NCI-H1105 treated with DMSO at 0.1 percent for 48 hours (cell line): ENCODE measurements around the gene LOXL4.
A peak's percentile ranks its signal among the peaks of the same experiment; 100 is the strongest.

Experiments
- DNase-seq: peaks from one replicate; lab custom pipeline; 2025; lab: John Stamatoyannopoulos, UW

LOXL4 gene

GRCh38 chr10:98294270-98294627 lies 26.3 kb upstream of the LOXL4 start:
- no peak for DNase-seq

- no peak for DNase-seq
These were observed 25.7 kb upstream of the LOXL4 start for GRCh38 chr10:98293550-98294269.

- no peak for DNase-seq
These were observed 25.0 kb upstream of the LOXL4 start for GRCh38 chr10:98292971-98293370.

GRCh38 chr10:98289802-98290209 lies 21.8 kb upstream of the LOXL4 start:
- DNase-seq: no peak

- no peak for DNase-seq
These were observed 19.3 kb upstream of the LOXL4 start for GRCh38 chr10:98287321-98287720.

- no peak for DNase-seq
These were observed 18.4 kb upstream of the LOXL4 start for GRCh38 chr10:98286419-98286818.

- no peak for DNase-seq
These were observed 17.4 kb upstream of the LOXL4 start for GRCh38 chr10:98285416-98285815.

GRCh38 chr10:98276311-98276710 lies 8.3 kb upstream of the LOXL4 start:
- DNase-seq: no peak

- DNase-seq: no peak
These were observed 6.6 kb upstream of the LOXL4 start for GRCh38 chr10:98274562-98274961.

GRCh38 chr10:98273057-98273850 lies 5.3 kb upstream of the LOXL4 start:
- no peak for DNase-seq

GRCh38 chr10:98272656-98273055 lies 4.7 kb upstream of the LOXL4 start:
- DNase-seq: no peak

GRCh38 chr10:98272245-98272644 lies 4.3 kb upstream of the LOXL4 start:
- no peak for DNase-seq

GRCh38 chr10:98270786-98271185 lies 2.8 kb upstream of the LOXL4 start:
- no peak for DNase-seq

GRCh38 chr10:98270073-98270740 lies 2.2 kb upstream of the LOXL4 start:
- no peak for DNase-seq

- DNase-seq: peak; percentile 19
These were observed 1.5 kb upstream of the LOXL4 start for GRCh38 chr10:98269435-98269912.

- DNase-seq: no peak
These were observed 869 bp upstream of the LOXL4 start for GRCh38 chr10:98268694-98269431.

GRCh38 chr10:98267069-98267893 lies 713 bp downstream of the LOXL4 start:
- DNase-seq: no peak

- DNase-seq: no peak
These were observed 1.3 kb downstream of the LOXL4 start for GRCh38 chr10:98266647-98267046.

- no peak for DNase-seq
These were observed 2.3 kb downstream of the LOXL4 start for GRCh38 chr10:98265403-98266378.
